ENCODE data around the gene TMEM82. TPM values are rescaled to one million over a fixed set of nuclear protein-coding genes. Genes with fewer than 3 reads are reported as not detected.

The TMEM82 gene
- total and polyA plus RNA-seq, 2 experiments from 2014 or later: 0.42 TPM; not detected in 1

GRCh38 chr1:15722836-15723532, 19.3 kb upstream of the TMEM82 start:
- Histone ChIP-seq H3K9me2 (ENCODE audit: insufficient read depth) (no peaks in the 10 kb centered on the region), H4K20me1 (replicated peaks; ENCODE audit: insufficient read depth) (no peaks in the 10 kb centered on the region; the same call in none of the 2 replicates), H3K79me2 (replicated peaks; ENCODE audit: insufficient read depth) (no peaks in the 10 kb centered on the region), H3K4me3 (no peak overlapping the region), H3K36me3 (ENCODE audit: insufficient read depth) (no peaks in the 10 kb centered on the region; the same call in 1 of the 2 replicates), H2AFZ (no peak overlapping the region), H3K27me3 (ENCODE audit: insufficient read depth) (no peaks in the 10 kb centered on the region), H3F3A (replicated peaks; ENCODE audit: low read depth) (no peaks in the 10 kb centered on the region), H3K4me2 (no peak overlapping the region), H3K27ac (ENCODE audit: low read depth) (no peak overlapping the region), H3K4me1 (ENCODE audit: insufficient read depth) (no peaks in the 10 kb centered on the region)
- Mint-ChIP-seq H3K4me1 (no peaks in the 10 kb centered on the region), H3K36me3 (ENCODE audit: low read depth) (peaks cover 31% of the 10 kb centered on the region), H3K9me3 (no peaks in the 10 kb centered on the region), H3K27me3 (ENCODE audit: insufficient read depth, low read depth, poor library complexity) (peaks cover 4% of the 10 kb centered on the region), H3K27ac (no peak overlapping the region), H3K4me3 (no peak overlapping the region)
- DNase-seq (ENCODE audit: low spot score) (no peak), ATAC-seq (no peak)
- TF ChIP-seq NANOG (IDR thresholded peaks at IDR 0.05; ENCODE audit: borderline replicate concordance) (no peak), ZNF114 (CRISPR knock-in tag; IDR thresholded peaks at IDR 0.05) (no peak), STAT1 (IDR thresholded peaks at IDR 0.05; ENCODE audit: unreplicated experiment) (no peak), EZH2 (IDR thresholded peaks at IDR 0.05; ENCODE audit: low read depth, unreplicated experiment) (no peak), JUNB (IDR thresholded peaks at IDR 0.05; ENCODE audit: unreplicated experiment) (no peak), CREB1 (CRISPR knock-in tag; IDR thresholded peaks at IDR 0.05; ENCODE audit: low read depth) (no peak), ETS1 (IDR thresholded peaks at IDR 0.05) (no peak), EZH2phosphoT487 (IDR thresholded peaks at IDR 0.05; ENCODE audit: unreplicated experiment) (no peak)
- TF ChIP-seq, protein P1, sequence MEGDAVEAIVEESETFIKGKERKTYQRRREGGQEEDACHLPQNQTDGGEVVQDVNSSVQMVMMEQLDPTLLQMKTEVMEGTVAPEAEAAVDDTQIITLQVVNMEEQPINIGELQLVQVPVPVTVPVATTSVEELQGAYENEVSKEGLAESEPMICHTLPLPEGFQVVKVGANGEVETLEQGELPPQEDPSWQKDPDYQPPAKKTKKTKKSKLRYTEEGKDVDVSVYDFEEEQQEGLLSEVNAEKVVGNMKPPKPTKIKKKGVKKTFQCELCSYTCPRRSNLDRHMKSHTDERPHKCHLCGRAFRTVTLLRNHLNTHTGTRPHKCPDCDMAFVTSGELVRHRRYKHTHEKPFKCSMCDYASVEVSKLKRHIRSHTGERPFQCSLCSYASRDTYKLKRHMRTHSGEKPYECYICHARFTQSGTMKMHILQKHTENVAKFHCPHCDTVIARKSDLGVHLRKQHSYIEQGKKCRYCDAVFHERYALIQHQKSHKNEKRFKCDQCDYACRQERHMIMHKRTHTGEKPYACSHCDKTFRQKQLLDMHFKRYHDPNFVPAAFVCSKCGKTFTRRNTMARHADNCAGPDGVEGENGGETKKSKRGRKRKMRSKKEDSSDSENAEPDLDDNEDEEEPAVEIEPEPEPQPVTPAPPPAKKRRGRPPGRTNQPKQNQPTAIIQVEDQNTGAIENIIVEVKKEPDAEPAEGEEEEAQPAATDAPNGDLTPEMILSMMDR (conservative IDR thresholded peaks at IDR 0.05; ENCODE audit: low read depth in 2 of 2): no peak

DNA sequence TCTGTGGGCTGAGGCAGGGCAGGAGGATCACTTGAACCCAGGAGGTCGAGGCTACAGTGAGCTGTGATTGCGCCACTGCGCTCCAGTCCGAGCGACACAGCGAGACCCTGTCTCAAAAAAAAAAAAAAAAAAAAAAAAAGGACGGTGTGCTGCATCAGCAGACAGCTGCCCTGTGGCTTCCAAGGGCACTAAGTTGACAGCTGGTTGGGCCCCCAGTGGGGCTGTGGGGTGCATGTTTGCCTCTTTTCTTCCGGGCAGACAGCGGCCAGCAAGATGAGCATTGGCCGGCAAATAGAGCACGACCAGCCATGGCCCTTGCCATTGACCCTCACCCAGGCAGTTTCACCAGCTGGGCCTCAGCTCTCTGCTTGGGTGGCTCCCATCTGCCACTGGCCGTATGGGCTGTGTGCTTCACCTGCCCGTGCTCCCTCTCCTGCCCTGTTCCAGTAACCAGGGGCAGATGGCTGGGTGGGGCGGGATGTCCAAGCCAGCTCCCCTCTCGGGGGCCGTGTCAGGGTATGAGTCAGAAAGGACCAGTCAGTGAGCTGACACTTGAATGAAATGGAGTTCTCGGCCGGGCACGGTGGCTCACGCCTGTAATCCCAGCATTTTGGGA, 18.6 kb upstream of the TMEM82 start:
- no peaks in the 10 kb centered on the region for H3K9me2 ChIP-seq (ENCODE audit: insufficient read depth)
- no peak overlapping the region for H3K27ac ChIP-seq (ENCODE audit: low read depth)
- ATAC-seq (no peak), DNase-seq (ENCODE audit: low spot score) (no peak)
- H2AFZ ChIP-seq: no peak overlapping the region
- Mint-ChIP-seq H3K27ac (no peak overlapping the region), H3K36me3 (ENCODE audit: low read depth) (peaks cover 28% of the 10 kb centered on the region), H3K27me3 (ENCODE audit: insufficient read depth, low read depth, poor library complexity) (peaks cover 4% of the 10 kb centered on the region), H3K4me3 (no peak overlapping the region), H3K9me3 (no peaks in the 10 kb centered on the region), H3K4me1 (no peaks in the 10 kb centered on the region)
- no peaks in the 10 kb centered on the region; the same call in none of the 2 replicates for H4K20me1 ChIP-seq (replicated peaks; ENCODE audit: insufficient read depth)
- no peak overlapping the region for H3K4me3 ChIP-seq
- H3K27me3 ChIP-seq (ENCODE audit: insufficient read depth): no peaks in the 10 kb centered on the region
- H3K4me2 ChIP-seq: no peak overlapping the region
- no peaks in the 10 kb centered on the region for H3F3A ChIP-seq (replicated peaks; ENCODE audit: low read depth)
- no peaks in the 10 kb centered on the region for H3K4me1 ChIP-seq (ENCODE audit: insufficient read depth)
- H3K36me3 ChIP-seq (ENCODE audit: insufficient read depth): no peaks in the 10 kb centered on the region; the same call in 1 of the 2 replicates
- no peak for TF ChIP-seq POLR2AphosphoS5 (IDR thresholded peaks at IDR 0.05; ENCODE audit: low read depth)
- no peak for TF ChIP-seq REST (IDR thresholded peaks at IDR 0.05; ENCODE audit: unreplicated experiment)
- TF ChIP-seq, protein P1 (conservative IDR thresholded peaks at IDR 0.05; ENCODE audit: low read depth in 2 of 2): no peak
- no peak for TF ChIP-seq ETS1 (IDR thresholded peaks at IDR 0.05)
- no peak for TF ChIP-seq CREB1 (CRISPR knock-in tag; IDR thresholded peaks at IDR 0.05; ENCODE audit: low read depth)
- TF ChIP-seq ZNF114 (CRISPR knock-in tag; IDR thresholded peaks at IDR 0.05): no peak
- TF ChIP-seq EZH2phosphoT487 (IDR thresholded peaks at IDR 0.05; ENCODE audit: unreplicated experiment): no peak
- H3K79me2 ChIP-seq (replicated peaks; ENCODE audit: insufficient read depth): no peaks in the 10 kb centered on the region

Measured in GM23338 (cell line).